ENCODE measurements around the gene DLG2. TPM values are rescaled to one million over a fixed set of nuclear protein-coding genes. Genes with fewer than 3 reads are reported as not detected.

DLG2 gene
- total RNA-seq, 1 experiment from 2014 or later: 17.5 TPM

DNA sequence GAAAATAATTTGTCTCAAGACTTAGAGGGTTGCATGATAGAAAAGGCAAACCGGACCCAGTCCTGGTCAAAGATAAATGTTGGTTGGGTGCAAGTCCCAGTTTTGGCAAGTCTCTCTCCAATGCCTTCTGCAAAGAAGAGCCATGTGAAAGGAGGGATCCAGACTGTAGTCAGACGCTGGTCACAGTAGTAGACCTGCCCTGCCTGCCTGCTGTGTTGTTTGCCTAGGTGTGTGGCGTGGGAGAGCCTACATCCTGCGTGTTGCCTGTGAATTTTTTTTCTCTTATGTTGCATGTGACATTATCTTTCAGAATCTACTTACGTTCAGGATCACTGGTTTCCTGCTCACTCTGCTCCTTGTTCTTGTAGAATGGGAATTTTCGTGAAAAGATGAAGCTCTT, 2143.3 kb downstream of the DLG2 start (continued):
- TF ChIP-seq, protein P1, sequence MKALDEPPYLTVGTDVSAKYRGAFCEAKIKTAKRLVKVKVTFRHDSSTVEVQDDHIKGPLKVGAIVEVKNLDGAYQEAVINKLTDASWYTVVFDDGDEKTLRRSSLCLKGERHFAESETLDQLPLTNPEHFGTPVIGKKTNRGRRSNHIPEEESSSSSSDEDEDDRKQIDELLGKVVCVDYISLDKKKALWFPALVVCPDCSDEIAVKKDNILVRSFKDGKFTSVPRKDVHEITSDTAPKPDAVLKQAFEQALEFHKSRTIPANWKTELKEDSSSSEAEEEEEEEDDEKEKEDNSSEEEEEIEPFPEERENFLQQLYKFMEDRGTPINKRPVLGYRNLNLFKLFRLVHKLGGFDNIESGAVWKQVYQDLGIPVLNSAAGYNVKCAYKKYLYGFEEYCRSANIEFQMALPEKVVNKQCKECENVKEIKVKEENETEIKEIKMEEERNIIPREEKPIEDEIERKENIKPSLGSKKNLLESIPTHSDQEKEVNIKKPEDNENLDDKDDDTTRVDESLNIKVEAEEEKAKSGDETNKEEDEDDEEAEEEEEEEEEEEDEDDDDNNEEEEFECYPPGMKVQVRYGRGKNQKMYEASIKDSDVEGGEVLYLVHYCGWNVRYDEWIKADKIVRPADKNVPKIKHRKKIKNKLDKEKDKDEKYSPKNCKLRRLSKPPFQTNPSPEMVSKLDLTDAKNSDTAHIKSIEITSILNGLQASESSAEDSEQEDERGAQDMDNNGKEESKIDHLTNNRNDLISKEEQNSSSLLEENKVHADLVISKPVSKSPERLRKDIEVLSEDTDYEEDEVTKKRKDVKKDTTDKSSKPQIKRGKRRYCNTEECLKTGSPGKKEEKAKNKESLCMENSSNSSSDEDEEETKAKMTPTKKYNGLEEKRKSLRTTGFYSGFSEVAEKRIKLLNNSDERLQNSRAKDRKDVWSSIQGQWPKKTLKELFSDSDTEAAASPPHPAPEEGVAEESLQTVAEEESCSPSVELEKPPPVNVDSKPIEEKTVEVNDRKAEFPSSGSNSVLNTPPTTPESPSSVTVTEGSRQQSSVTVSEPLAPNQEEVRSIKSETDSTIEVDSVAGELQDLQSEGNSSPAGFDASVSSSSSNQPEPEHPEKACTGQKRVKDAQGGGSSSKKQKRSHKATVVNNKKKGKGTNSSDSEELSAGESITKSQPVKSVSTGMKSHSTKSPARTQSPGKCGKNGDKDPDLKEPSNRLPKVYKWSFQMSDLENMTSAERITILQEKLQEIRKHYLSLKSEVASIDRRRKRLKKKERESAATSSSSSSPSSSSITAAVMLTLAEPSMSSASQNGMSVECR (CRISPR knock-in tag; IDR thresholded peaks at IDR 0.05; ENCODE audit: borderline replicate concordance): no peak
- TF ChIP-seq, protein P2, sequence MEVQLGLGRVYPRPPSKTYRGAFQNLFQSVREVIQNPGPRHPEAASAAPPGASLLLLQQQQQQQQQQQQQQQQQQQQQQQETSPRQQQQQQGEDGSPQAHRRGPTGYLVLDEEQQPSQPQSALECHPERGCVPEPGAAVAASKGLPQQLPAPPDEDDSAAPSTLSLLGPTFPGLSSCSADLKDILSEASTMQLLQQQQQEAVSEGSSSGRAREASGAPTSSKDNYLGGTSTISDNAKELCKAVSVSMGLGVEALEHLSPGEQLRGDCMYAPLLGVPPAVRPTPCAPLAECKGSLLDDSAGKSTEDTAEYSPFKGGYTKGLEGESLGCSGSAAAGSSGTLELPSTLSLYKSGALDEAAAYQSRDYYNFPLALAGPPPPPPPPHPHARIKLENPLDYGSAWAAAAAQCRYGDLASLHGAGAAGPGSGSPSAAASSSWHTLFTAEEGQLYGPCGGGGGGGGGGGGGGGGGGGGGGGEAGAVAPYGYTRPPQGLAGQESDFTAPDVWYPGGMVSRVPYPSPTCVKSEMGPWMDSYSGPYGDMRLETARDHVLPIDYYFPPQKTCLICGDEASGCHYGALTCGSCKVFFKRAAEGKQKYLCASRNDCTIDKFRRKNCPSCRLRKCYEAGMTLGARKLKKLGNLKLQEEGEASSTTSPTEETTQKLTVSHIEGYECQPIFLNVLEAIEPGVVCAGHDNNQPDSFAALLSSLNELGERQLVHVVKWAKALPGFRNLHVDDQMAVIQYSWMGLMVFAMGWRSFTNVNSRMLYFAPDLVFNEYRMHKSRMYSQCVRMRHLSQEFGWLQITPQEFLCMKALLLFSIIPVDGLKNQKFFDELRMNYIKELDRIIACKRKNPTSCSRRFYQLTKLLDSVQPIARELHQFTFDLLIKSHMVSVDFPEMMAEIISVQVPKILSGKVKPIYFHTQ (CRISPR knock-in tag; IDR thresholded peaks at IDR 0.05): no peak
- TF ChIP-seq, protein P3, sequence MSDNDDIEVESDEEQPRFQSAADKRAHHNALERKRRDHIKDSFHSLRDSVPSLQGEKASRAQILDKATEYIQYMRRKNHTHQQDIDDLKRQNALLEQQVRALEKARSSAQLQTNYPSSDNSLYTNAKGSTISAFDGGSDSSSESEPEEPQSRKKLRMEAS (CRISPR knock-in tag; IDR thresholded peaks at IDR 0.05): no peak
- TF ChIP-seq OVOL2 (CRISPR knock-in tag; IDR thresholded peaks at IDR 0.05; ENCODE audit: borderline replicate concordance) (no peak), ELF4 (CRISPR knock-in tag; IDR thresholded peaks at IDR 0.05; ENCODE audit: low read depth) (no peak), RORB (CRISPR knock-in tag; IDR thresholded peaks at IDR 0.05) (no peak)
- TF ChIP-seq, protein P4, sequence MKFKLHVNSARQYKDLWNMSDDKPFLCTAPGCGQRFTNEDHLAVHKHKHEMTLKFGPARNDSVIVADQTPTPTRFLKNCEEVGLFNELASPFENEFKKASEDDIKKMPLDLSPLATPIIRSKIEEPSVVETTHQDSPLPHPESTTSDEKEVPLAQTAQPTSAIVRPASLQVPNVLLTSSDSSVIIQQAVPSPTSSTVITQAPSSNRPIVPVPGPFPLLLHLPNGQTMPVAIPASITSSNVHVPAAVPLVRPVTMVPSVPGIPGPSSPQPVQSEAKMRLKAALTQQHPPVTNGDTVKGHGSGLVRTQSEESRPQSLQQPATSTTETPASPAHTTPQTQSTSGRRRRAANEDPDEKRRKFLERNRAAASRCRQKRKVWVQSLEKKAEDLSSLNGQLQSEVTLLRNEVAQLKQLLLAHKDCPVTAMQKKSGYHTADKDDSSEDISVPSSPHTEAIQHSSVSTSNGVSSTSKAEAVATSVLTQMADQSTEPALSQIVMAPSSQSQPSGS (CRISPR knock-in tag; IDR thresholded peaks at IDR 0.05; ENCODE audit: borderline replicate concordance, low read depth): no peak

DNA sequence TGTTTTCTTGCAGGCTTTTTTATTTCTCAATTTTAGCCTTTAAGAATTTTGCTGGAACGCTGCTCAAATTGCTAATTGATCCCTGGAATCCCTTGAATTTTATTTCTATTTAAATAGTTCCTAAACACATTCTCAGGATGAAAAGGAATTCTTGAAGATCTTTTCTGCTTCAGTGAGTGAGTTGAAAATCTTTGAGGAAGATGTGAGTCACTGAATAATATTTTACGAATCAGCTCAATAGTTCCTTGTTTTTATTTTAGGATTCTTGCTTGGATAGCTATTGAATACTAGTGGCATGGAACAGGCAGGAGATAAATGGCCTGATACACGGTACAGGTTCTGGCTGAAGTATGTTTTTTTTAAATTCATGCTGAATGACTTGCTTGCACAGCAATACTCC, 2146.3 kb downstream of the DLG2 start:
- no peaks in the 10 kb centered on the region for H3K27me3 Mint-ChIP-seq (ENCODE audit: low read depth)
- DNase-seq (ENCODE audit: low spot score): no peak
- CTCF ChIA-PET: no interaction called here
- TF ChIP-seq, protein P5, sequence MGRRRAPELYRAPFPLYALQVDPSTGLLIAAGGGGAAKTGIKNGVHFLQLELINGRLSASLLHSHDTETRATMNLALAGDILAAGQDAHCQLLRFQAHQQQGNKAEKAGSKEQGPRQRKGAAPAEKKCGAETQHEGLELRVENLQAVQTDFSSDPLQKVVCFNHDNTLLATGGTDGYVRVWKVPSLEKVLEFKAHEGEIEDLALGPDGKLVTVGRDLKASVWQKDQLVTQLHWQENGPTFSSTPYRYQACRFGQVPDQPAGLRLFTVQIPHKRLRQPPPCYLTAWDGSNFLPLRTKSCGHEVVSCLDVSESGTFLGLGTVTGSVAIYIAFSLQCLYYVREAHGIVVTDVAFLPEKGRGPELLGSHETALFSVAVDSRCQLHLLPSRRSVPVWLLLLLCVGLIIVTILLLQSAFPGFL (CRISPR knock-in tag; IDR thresholded peaks at IDR 0.05; ENCODE audit: borderline replicate concordance): no peak
- TF ChIP-seq ATF1 (CRISPR knock-in tag; IDR thresholded peaks at IDR 0.05) (no peak), SMAD4 (CRISPR knock-in tag; IDR thresholded peaks at IDR 0.05) (no peak), ELF4 (CRISPR knock-in tag; IDR thresholded peaks at IDR 0.05; ENCODE audit: low read depth) (no peak), ZNF121 (CRISPR knock-in tag; IDR thresholded peaks at IDR 0.05) (no peak), ZNF416 (CRISPR knock-in tag; IDR thresholded peaks at IDR 0.05) (no peak), TEAD4 (CRISPR knock-in tag; IDR thresholded peaks at IDR 0.05) (no peak), ZNF219 (CRISPR knock-in tag; IDR thresholded peaks at IDR 0.05; ENCODE audit: borderline replicate concordance) (no peak)
- H3K9me3 Mint-ChIP-seq: no peaks in the 10 kb centered on the region
- H3K4me1 Mint-ChIP-seq: peaks cover 42% of the 10 kb centered on the region
- no peak overlapping the region for H3K4me3 Mint-ChIP-seq
- POLR2A ChIA-PET: no interaction called here
- H3K27ac Mint-ChIP-seq: 0 out of 2 replicates have a peak overlapping the region, but pooled peaks have one; percentile 40
- H3K36me3 Mint-ChIP-seq: no peaks in the 10 kb centered on the region
- no peak for ATAC-seq

DNA sequence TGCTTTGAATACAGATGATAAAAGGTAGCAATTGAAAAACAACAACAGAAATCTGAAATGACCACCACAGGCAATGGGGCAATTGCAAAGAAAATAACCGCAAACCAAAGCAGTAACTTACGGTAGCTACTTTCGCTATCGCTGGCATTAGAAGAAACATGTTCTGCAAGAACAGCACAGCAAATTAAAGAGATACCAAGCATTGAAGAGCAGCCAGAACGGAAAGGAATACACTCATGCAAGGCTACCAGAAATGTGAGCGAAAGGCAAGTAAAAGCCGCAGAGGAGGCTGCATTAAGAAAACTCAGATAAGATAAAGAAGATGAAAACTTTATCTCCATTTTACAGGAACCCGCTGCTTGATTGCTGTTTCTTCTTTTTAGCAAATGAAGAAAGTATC, 2146.9 kb downstream of the DLG2 start:
- Mint-ChIP-seq H3K4me3 (no peak overlapping the region), H3K9me3 (no peaks in the 10 kb centered on the region), H3K27me3 (ENCODE audit: low read depth) (no peaks in the 10 kb centered on the region), H3K36me3 (no peaks in the 10 kb centered on the region), H3K4me1 (peaks cover 37% of the 10 kb centered on the region), H3K27ac (peak overlapping the region; percentile 50)
- ATAC-seq (no peak; the same call in 1 of the 2 replicates), DNase-seq (ENCODE audit: low spot score) (no peak)
- ChIA-PET CTCF (no interaction called here), POLR2A (no interaction called here)
- TF ChIP-seq PRRX2 (CRISPR knock-in tag; IDR thresholded peaks at IDR 0.05): no peak
- TF ChIP-seq ZNF416 (CRISPR knock-in tag; IDR thresholded peaks at IDR 0.05): no peak
- TF ChIP-seq, protein P4 (CRISPR knock-in tag; IDR thresholded peaks at IDR 0.05; ENCODE audit: borderline replicate concordance, low read depth): no peak
- TF ChIP-seq RELA (CRISPR knock-in tag; IDR thresholded peaks at IDR 0.05; ENCODE audit: borderline replicate concordance): no peak
- TF ChIP-seq, protein P6, sequence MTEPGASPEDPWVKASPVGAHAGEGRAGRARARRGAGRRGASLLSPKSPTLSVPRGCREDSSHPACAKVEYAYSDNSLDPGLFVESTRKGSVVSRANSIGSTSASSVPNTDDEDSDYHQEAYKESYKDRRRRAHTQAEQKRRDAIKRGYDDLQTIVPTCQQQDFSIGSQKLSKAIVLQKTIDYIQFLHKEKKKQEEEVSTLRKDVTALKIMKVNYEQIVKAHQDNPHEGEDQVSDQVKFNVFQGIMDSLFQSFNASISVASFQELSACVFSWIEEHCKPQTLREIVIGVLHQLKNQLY (CRISPR knock-in tag; IDR thresholded peaks at IDR 0.05): no peak
- TF ChIP-seq FOXJ3 (CRISPR knock-in tag; IDR thresholded peaks at IDR 0.05; ENCODE audit: borderline replicate concordance): no peak

Measured in WTC11 (cell line).